ENCODE data around the gene RAB33B.

- TF ChIP-seq, protein P1, sequence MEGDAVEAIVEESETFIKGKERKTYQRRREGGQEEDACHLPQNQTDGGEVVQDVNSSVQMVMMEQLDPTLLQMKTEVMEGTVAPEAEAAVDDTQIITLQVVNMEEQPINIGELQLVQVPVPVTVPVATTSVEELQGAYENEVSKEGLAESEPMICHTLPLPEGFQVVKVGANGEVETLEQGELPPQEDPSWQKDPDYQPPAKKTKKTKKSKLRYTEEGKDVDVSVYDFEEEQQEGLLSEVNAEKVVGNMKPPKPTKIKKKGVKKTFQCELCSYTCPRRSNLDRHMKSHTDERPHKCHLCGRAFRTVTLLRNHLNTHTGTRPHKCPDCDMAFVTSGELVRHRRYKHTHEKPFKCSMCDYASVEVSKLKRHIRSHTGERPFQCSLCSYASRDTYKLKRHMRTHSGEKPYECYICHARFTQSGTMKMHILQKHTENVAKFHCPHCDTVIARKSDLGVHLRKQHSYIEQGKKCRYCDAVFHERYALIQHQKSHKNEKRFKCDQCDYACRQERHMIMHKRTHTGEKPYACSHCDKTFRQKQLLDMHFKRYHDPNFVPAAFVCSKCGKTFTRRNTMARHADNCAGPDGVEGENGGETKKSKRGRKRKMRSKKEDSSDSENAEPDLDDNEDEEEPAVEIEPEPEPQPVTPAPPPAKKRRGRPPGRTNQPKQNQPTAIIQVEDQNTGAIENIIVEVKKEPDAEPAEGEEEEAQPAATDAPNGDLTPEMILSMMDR (IDR thresholded peaks at IDR 0.05 in 2 of 3, conservative IDR thresholded peaks at IDR 0.05 in 1 of 3; ENCODE audit: control insufficient read depth in 2 of 3, extremely low read depth in 1 of 3, insufficient read depth in 1 of 3, low read depth in 3 of 3, low read length in 3 of 3), result peak; percentile 23 to 52 (median 45); a peak in 4 of 6 replicates
- TF ChIP-seq CEBPB (IDR thresholded peaks at IDR 0.05; ENCODE audit: borderline replicate concordance in 1 of 2, low read depth in 2 of 2, low read length in 2 of 2) (no peak), HDGF (IDR thresholded peaks at IDR 0.05) (no peak), STAT3 (IDR thresholded peaks at IDR 0.05; ENCODE audit: low read depth, low read length) (no peak), ETV6 (conservative IDR thresholded peaks at IDR 0.05 in 1 of 2, IDR thresholded peaks at IDR 0.05 in 1 of 2; ENCODE audit: borderline replicate concordance in 1 of 2, low read depth in 1 of 2) (no peak), SIN3A (IDR thresholded peaks at IDR 0.05; ENCODE audit: low read depth, low read length) (no peak), CHD1 (IDR thresholded peaks at IDR 0.05; ENCODE audit: low read depth, low read length) (no peak), CREM (IDR thresholded peaks at IDR 0.05; ENCODE audit: low read depth) (no peak), TCF3 (IDR thresholded peaks at IDR 0.05; ENCODE audit: borderline replicate concordance, insufficient read depth, low read depth, low read length) (no peak)
- TF ChIP-seq, protein P2, sequence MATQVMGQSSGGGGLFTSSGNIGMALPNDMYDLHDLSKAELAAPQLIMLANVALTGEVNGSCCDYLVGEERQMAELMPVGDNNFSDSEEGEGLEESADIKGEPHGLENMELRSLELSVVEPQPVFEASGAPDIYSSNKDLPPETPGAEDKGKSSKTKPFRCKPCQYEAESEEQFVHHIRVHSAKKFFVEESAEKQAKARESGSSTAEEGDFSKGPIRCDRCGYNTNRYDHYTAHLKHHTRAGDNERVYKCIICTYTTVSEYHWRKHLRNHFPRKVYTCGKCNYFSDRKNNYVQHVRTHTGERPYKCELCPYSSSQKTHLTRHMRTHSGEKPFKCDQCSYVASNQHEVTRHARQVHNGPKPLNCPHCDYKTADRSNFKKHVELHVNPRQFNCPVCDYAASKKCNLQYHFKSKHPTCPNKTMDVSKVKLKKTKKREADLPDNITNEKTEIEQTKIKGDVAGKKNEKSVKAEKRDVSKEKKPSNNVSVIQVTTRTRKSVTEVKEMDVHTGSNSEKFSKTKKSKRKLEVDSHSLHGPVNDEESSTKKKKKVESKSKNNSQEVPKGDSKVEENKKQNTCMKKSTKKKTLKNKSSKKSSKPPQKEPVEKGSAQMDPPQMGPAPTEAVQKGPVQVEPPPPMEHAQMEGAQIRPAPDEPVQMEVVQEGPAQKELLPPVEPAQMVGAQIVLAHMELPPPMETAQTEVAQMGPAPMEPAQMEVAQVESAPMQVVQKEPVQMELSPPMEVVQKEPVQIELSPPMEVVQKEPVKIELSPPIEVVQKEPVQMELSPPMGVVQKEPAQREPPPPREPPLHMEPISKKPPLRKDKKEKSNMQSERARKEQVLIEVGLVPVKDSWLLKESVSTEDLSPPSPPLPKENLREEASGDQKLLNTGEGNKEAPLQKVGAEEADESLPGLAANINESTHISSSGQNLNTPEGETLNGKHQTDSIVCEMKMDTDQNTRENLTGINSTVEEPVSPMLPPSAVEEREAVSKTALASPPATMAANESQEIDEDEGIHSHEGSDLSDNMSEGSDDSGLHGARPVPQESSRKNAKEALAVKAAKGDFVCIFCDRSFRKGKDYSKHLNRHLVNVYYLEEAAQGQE (IDR thresholded peaks at IDR 0.05; ENCODE audit: low read depth, low read length), result no peak
These were observed 55.9 kb downstream of the RAB33B start for GRCh38 chr4:139509727-139510410.

All from GM12878 (cell line).